Panc1 (cell line): Measurements from ENCODE around the gene VWA5B1. TPM values are rescaled to one million over a fixed set of nuclear protein-coding genes. Genes with fewer than 3 reads are reported as not detected.

Experiments
- ATAC-seq: fragments of 200-7000 bp; cut with Tn5 transposase; 2 replicates; pipeline ENCODE4 v1.9.1; 2020; ENCODE audit warnings: mild to moderate bottlenecking, moderate library complexity
- BruUV-seq: library from RNA; stranded (reverse); fragments of 400-500 nt; replicated peaks from 2 replicates; lab custom pipeline; 2021; lab: Mats Ljungman, UMichigan
- CTCF ChIA-PET: fragments of 300-600 bp; sonication (Branson Sonifier 250); formaldehyde crosslinking; loops from one replicate; lab custom pipeline; 2022; ENCODE audit warnings: antibody characterized with exemption; lab: Charles Lee
- POLR2A ChIA-PET: fragments of 300-600 bp; sonication (Branson Sonifier 250); formaldehyde crosslinking; loops from one replicate; lab custom pipeline; 2022; ENCODE audit warnings: antibody characterized with exemption; lab: Charles Lee
- DNase-seq: peaks from one replicate; pipeline ENCODE4 v3.0.0-alpha.2; 2010; ENCODE audit warnings: low read depth, low spot score
- H3K27ac ChIP-seq: 2 replicates; pipeline ENCODE4 v1.5.1; 2011; ENCODE audit warnings: mild to moderate bottlenecking, low read length, inconsistent platforms
- H3K27me3 ChIP-seq: fragments of 200-500 bp; sonication (Bioruptor generic); 2 replicates; pipeline ENCODE4 v1.6.0; 2014; ENCODE audit warnings: low read length, inconsistent platforms; ENCODE audit not compliant: control insufficient read depth, insufficient read depth
- H3K36me3 ChIP-seq: fragments of 200-500 bp; sonication (Bioruptor generic); 2 replicates; pipeline ENCODE4 v1.5.1; 2014; ENCODE audit warnings: inconsistent platforms, mild to moderate bottlenecking, low read length, moderate library complexity; ENCODE audit not compliant: control insufficient read depth, insufficient read depth
- H3K4me1 ChIP-seq: 2 replicates; pipeline ENCODE4 v1.5.1; 2011; ENCODE audit warnings: inconsistent platforms, mild to moderate bottlenecking, low read length, moderate library complexity; ENCODE audit not compliant: control insufficient read depth, insufficient read depth
- H3K4me3 ChIP-seq, 2 experiments: 2 replicates each; pipeline ENCODE4 v1.5.1; 2011 to 2012; ENCODE audit warnings: low read depth in 2 of 2, low read length in 2 of 2, mild to moderate bottlenecking in 2 of 2, inconsistent platforms in 1 of 2, moderate library complexity in 1 of 2
- H3K9me3 ChIP-seq: fragments of 200-500 bp; sonication (Bioruptor generic); 2 replicates; pipeline ENCODE4 v1.5.1; 2014; ENCODE audit warnings: low read depth, mild to moderate bottlenecking, inconsistent platforms, low read length, moderate library complexity; ENCODE audit not compliant: control insufficient read depth, insufficient read depth
- POLR2AphosphoS5 ChIP-seq: IDR thresholded peaks from 2 replicates; pipeline ENCODE4 v1.6.1; 2012; ENCODE audit warnings: mild to moderate bottlenecking, low read depth, low read length, moderate library complexity
- REST ChIP-seq, 2 experiments: IDR thresholded peaks; 2 replicates each; pipeline ENCODE4 v1.6.1; 2011 to 2012; ENCODE audit warnings: low read depth in 2 of 2, control low read depth in 1 of 2, low read length in 1 of 2, mild to moderate bottlenecking in 1 of 2, moderate library complexity in 1 of 2; ENCODE audit not compliant: insufficient read depth in 1 of 2
- SIN3A ChIP-seq: IDR thresholded peaks from 2 replicates; pipeline ENCODE4 v1.6.1; 2012; ENCODE audit warnings: low read depth, mild to moderate bottlenecking, low read length, moderate library complexity, borderline replicate concordance; ENCODE audit not compliant: insufficient read depth
- TCF7L2 ChIP-seq: IDR thresholded peaks from 2 replicates; pipeline ENCODE4 v1.6.1; 2011; ENCODE audit warnings: mild to moderate bottlenecking, low read depth, low read length, inconsistent platforms
- in situ Hi-C: cut with HindIII; loops from 2 replicates; pipeline ENCODE4 v1.10.0; 2016; ENCODE audit warnings: low sequenced_read_pairs, low pct_unique_long_range_greater_than_20kb
- intact Hi-C: fragments of 100-400 bp; cut with micrococcal nuclease; formaldehyde crosslinking; loops from one replicate; pipeline ENCODE4 v1.10.0; 2022; ENCODE audit not compliant: unreplicated experiment
- total RNA-seq: library from RNA; stranded (reverse); gene quantifications from one replicate; pipeline ENCODE4 v1.2.1, GENCODE V29; 2021; ENCODE audit not compliant: unreplicated experiment
- TF ChIP-seq, protein P1 (sequence below): fragments of 450-650 bp; IDR thresholded peaks from 2 replicates; pipeline ENCODE4 v1.5.1; 2017; ENCODE audit warnings: mild to moderate bottlenecking

The VWA5B1 gene
- total RNA-seq, 1 experiment from 2014 or later: not detected

DNA sequence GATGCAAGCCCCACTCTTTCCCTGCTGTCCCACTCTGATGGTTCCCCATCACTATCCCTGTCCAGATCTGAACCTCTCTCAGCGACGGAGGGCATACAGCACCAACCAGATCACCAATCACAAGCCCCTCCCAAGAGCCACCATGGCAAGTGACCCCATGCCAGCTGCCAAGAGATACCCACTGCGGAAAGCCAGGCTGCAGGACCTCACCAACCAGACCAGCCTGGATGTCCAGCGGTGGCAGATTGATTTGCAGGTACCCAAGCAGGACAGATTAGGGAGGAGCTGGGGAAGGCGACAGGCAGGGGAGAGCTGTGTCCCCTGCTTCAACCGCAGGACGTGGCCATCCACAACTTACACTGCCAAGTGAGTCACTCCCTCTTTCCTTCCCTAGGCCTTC is 46.9 kb downstream of the VWA5B1 start:
- CTCF ChIA-PET: interaction anchor here (0.6 kb wide), 1 partner anchor 118 kb away, joined by 4 read pairs; no protein-coding TSS in a partner anchor
- ATAC-seq: no peak
- intact Hi-C loops: no loop called here

DNA sequence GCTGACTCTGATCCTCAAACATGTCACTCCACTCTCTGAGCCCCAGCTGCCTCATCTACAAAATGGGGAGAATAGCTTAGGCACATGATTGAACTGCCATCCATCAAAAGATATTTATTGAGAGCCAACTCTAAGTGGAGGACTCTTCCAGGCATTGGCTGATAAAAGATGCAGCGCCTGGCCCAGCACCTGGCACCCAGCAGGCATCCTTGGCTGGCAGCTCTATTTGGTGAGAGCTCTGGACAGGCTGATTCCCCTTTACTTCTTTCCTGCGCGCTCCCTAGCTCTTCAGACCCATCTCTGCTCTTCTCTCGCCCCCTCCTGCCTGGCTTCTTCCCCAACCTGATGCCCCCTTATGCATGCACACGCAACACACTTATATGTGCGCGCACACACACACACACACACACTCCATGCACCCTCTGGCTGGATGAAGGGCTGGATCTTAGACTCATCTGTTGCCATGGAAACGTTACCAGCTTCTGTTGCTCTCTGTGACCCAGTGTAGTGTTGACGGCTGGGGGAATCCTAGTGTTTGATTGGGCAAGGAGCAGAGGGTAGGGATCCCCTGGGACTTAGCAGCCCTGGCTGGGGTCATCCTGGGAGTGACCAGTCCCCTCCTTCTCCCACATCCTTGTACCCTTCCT is 49.3 kb downstream of the VWA5B1 start:
- intact Hi-C loops: no loop called here
- CTCF ChIA-PET: no interaction called here
- H3K27me3 ChIP-seq: no peaks in the 10 kb centered on the region
- no peak for DNase-seq
- no peak overlapping the region for H3K4me3 ChIP-seq
- H3K4me1 ChIP-seq: no peaks in the 10 kb centered on the region
- no peak overlapping the region for H3K27ac ChIP-seq
- POLR2A ChIA-PET: no interaction called here
- TF ChIP-seq POLR2AphosphoS5 (no peak), TCF7L2 (no peak), REST (IDR thresholded peaks at IDR 0.05; ENCODE audit: insufficient read depth in 1 of 2, low read depth in 2 of 2, low read length in 1 of 2) (no peak), SIN3A (no peak)
- TF ChIP-seq, protein P1, sequence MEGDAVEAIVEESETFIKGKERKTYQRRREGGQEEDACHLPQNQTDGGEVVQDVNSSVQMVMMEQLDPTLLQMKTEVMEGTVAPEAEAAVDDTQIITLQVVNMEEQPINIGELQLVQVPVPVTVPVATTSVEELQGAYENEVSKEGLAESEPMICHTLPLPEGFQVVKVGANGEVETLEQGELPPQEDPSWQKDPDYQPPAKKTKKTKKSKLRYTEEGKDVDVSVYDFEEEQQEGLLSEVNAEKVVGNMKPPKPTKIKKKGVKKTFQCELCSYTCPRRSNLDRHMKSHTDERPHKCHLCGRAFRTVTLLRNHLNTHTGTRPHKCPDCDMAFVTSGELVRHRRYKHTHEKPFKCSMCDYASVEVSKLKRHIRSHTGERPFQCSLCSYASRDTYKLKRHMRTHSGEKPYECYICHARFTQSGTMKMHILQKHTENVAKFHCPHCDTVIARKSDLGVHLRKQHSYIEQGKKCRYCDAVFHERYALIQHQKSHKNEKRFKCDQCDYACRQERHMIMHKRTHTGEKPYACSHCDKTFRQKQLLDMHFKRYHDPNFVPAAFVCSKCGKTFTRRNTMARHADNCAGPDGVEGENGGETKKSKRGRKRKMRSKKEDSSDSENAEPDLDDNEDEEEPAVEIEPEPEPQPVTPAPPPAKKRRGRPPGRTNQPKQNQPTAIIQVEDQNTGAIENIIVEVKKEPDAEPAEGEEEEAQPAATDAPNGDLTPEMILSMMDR: no peak
- no TSS peak for BruUV-seq
- no peak for ATAC-seq
- in situ Hi-C loops: no loop called here
- H3K36me3 ChIP-seq: no peaks in the 10 kb centered on the region
- no peaks in the 10 kb centered on the region for H3K9me3 ChIP-seq

More for the DNA sequence above, 46.9 kb downstream of the VWA5B1 start:
- no peak overlapping the region for H3K4me3 ChIP-seq
- no peaks in the 10 kb centered on the region for H3K4me1 ChIP-seq
- H3K27ac ChIP-seq: no peak overlapping the region
- in situ Hi-C loops: no loop called here
- BruUV-seq: no TSS peak
- TF ChIP-seq, protein P1: no peak
- TF ChIP-seq SIN3A (no peak), POLR2AphosphoS5 (no peak), TCF7L2 (no peak), REST (IDR thresholded peaks at IDR 0.05; ENCODE audit: insufficient read depth in 1 of 2, low read depth in 2 of 2, low read length in 1 of 2) (no peak)
- no peaks in the 10 kb centered on the region for H3K9me3 ChIP-seq
- no peak for DNase-seq
- no peaks in the 10 kb centered on the region for H3K36me3 ChIP-seq
- POLR2A ChIA-PET: interaction anchor here (0.6 kb wide), 1 partner anchor 475 kb away, joined by 5 read pairs; no protein-coding TSS in a partner anchor
- H3K27me3 ChIP-seq: no peaks in the 10 kb centered on the region
